ENCODE measurements around the gene MCEE.
"Not testable (repeated sequence)": the region's sequence is repeated elsewhere in the genome, so short reads cannot be mapped to it uniquely, and the experiment has no call there.

The MCEE gene

GRCh38 chr2:71083752-71084312 is 46.2 kb downstream of the MCEE start:
- not testable (repeated sequence) for H3K4me3 ChIP-seq (ENCODE audit: low read depth, low read length)

- H3K4me3 ChIP-seq (ENCODE audit: low read depth, low read length) = not testable (repeated sequence)
These were observed 46.7 kb downstream of the MCEE start for GRCh38 chr2:71083297-71083696.

- no peak overlapping the region for H3K4me3 ChIP-seq (ENCODE audit: low read depth, low read length)
These were observed 47.4 kb downstream of the MCEE start for GRCh38 chr2:71082402-71083252.

GRCh38 chr2:71078624-71079023 is 51.4 kb downstream of the MCEE start:
- no peak overlapping the region for H3K4me3 ChIP-seq (ENCODE audit: low read depth, low read length)

- no peak overlapping the region for H3K4me3 ChIP-seq (ENCODE audit: low read depth, low read length)
These were observed 55.1 kb downstream of the MCEE start for GRCh38 chr2:71074893-71075395.

GRCh38 chr2:71073475-71073874 is 56.6 kb downstream of the MCEE start:
- no peak overlapping the region for H3K4me3 ChIP-seq (ENCODE audit: low read depth, low read length)

GRCh38 chr2:71072492-71072891 is 57.5 kb downstream of the MCEE start:
- H3K4me3 ChIP-seq (ENCODE audit: low read depth, low read length) = no peak overlapping the region

- no peak overlapping the region for H3K4me3 ChIP-seq (ENCODE audit: low read depth, low read length)
These were observed 58.2 kb downstream of the MCEE start for GRCh38 chr2:71071681-71072398.

- H3K4me3 ChIP-seq (ENCODE audit: low read depth, low read length) = no peak overlapping the region
These were observed 59.5 kb downstream of the MCEE start for GRCh38 chr2:71070294-71071093.

- peak overlapping the region; percentile 78 for H3K4me3 ChIP-seq (ENCODE audit: low read depth, low read length)
These were observed 60.7 kb downstream of the MCEE start for GRCh38 chr2:71069376-71069775.

- H3K4me3 ChIP-seq (ENCODE audit: low read depth, low read length) = peak within 1 kb of the TSS; percentile 78
These were observed 61.6 kb downstream of the MCEE start, which contains the start of gene NAGK for GRCh38 chr2:71068218-71069035. Gene NAGK, plus strand, starts transcription at chr2:71068648. Its CDS starts 36 bp downstream, at chr2:71068684.

GRCh38 chr2:71067567-71068217 is 62.3 kb downstream of the MCEE start:
- peak overlapping the region; percentile 78 for H3K4me3 ChIP-seq (ENCODE audit: low read depth, low read length)

GRCh38 chr2:71066856-71067255 is 63.2 kb downstream of the MCEE start:
- no peak overlapping the region for H3K4me3 ChIP-seq (ENCODE audit: low read depth, low read length)

- no peak overlapping the region for H3K4me3 ChIP-seq (ENCODE audit: low read depth, low read length)
These were observed 65.0 kb downstream of the MCEE start for GRCh38 chr2:71064754-71065621.

GRCh38 chr2:71064110-71064611 is 65.9 kb downstream of the MCEE start:
- no peak overlapping the region for H3K4me3 ChIP-seq (ENCODE audit: low read depth, low read length)

- no peak overlapping the region for H3K4me3 ChIP-seq (ENCODE audit: low read depth, low read length)
These were observed 66.8 kb downstream of the MCEE start for GRCh38 chr2:71063216-71063615.

- no peak overlapping the region for H3K4me3 ChIP-seq (ENCODE audit: low read depth, low read length)
These were observed 69.2 kb downstream of the MCEE start for GRCh38 chr2:71060871-71061270.

- H3K4me3 ChIP-seq (ENCODE audit: low read depth, low read length) = no peak overlapping the region
These were observed 69.8 kb downstream of the MCEE start for GRCh38 chr2:71060211-71060610.

Data from iPS-11a (cell line).